Measurements from ENCODE around the gene AARSD1.
"Not testable (repeated sequence)": the region's sequence is repeated elsewhere in the genome, so short reads cannot be mapped to it uniquely, and the experiment has no call there.

Gene AARSD1

GRCh38 chr17:43003542-43004172, 39.4 kb upstream of the AARSD1 start:
- no peak for DNase-seq (ENCODE audit: low spot score)
- no peak; the same call in 1 of the 2 replicates for TF ChIP-seq CTCF (conservative IDR thresholded peaks at IDR 0.05; ENCODE audit: low read depth)
- POLR2A ChIA-PET (ENCODE audit: low non-redundant PET): interaction anchor here (0.7 kb wide), 1 partner anchor 40 kb away, joined by 3 read pairs; no protein-coding TSS in a partner anchor
- peak overlapping the region; percentile 90 for H3K27ac ChIP-seq
- CTCF ChIA-PET: interaction anchor here (0.6 kb wide), 1 partner anchor 558 kb away, joined by 5 read pairs; no protein-coding TSS in a partner anchor

- CTCF ChIA-PET; DNase-seq (ENCODE audit: low spot score); POLR2A ChIA-PET (ENCODE audit: low non-redundant PET): not testable (repeated sequence)
- peak overlapping the region; percentile 90 for H3K27ac ChIP-seq
These were observed 36.6 kb upstream of the AARSD1 start for GRCh38 chr17:43000894-43001293.

GRCh38 chr17:42999003-42999525, 34.8 kb upstream of the AARSD1 start:
- no peak for TF ChIP-seq CTCF (conservative IDR thresholded peaks at IDR 0.05; ENCODE audit: low read depth)
- POLR2A ChIA-PET (ENCODE audit: low non-redundant PET): interaction anchor here (0.5 to 1.5 kb wide), 3 partner anchors 130 to 458 kb away, joined by 4 to 5 read pairs (median 4); partner anchors contain the start of gene PSME3
- CTCF ChIA-PET: no interaction called here
- peak overlapping the region; percentile 89 for H3K27ac ChIP-seq
- no peak for DNase-seq (ENCODE audit: low spot score)

- CTCF ChIA-PET: interaction anchor here (0.6 to 1.2 kb wide), 6 partner anchors 11 to 173 kb away, joined by 3 to 5 read pairs (median 3); partner anchors contain the start of genes PTGES3L and RUNDC1
- H3K27ac ChIP-seq: peak within 1 kb of the TSS; percentile 89
- POLR2A ChIA-PET (ENCODE audit: low non-redundant PET): interaction anchor here (0.5 to 1.5 kb wide), 6 partner anchors 11 to 457 kb away, joined by 3 to 5 read pairs (median 4); partner anchors contain the start of gene PSME3
- DNase-seq (ENCODE audit: low spot score): peak; percentile 94
- peak; percentile 84 for TF ChIP-seq CTCF (conservative IDR thresholded peaks at IDR 0.05; ENCODE audit: low read depth)
These were observed 34.0 kb upstream of the AARSD1 start, which contains the start of gene RPL27 for GRCh38 chr17:42997984-42998938. Gene RPL27, plus strand, starts transcription at chr17:42998419. Its CDS starts 332 bp downstream, at chr17:42998751.

- DNase-seq (ENCODE audit: low spot score): no peak
- no peak for TF ChIP-seq CTCF (conservative IDR thresholded peaks at IDR 0.05; ENCODE audit: low read depth)
- H3K27ac ChIP-seq: peak overlapping the region; percentile 89
- POLR2A ChIA-PET (ENCODE audit: low non-redundant PET): interaction anchor here (0.8 to 1.5 kb wide), 4 partner anchors 10 to 419 kb away, joined by 3 to 5 read pairs (median 4); partner anchors contain the start of gene PSME3
- CTCF ChIA-PET: interaction anchor here (0.6 to 1.2 kb wide), 6 partner anchors 10 to 172 kb away, joined by 3 to 5 read pairs (median 3); partner anchors contain the start of genes PTGES3L and RUNDC1
These were observed 33.2 kb upstream of the AARSD1 start for GRCh38 chr17:42997390-42997983.

DNA sequence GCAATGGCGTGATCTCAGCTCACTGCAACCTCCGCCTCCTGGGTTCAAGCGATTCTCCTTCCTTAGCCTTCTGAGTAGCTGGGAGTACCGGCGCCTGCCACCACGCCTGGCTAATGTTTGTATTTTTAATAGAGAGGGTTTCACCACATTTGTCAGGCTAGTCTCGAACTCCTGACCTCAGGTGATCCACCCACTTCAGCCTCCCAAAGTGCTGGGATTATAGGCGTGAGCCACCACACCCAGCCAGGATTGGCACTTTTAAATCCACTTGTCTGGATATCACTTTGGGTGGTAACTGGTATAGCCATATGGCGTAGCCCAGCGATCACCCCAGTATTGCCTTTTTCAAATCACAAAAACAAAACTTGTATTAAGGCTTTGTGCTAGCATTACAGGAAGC, 29.7 kb upstream of the AARSD1 start:
- H3K27ac ChIP-seq; DNase-seq (ENCODE audit: low spot score); POLR2A ChIA-PET (ENCODE audit: low non-redundant PET); CTCF ChIA-PET: not testable (repeated sequence)

DNA sequence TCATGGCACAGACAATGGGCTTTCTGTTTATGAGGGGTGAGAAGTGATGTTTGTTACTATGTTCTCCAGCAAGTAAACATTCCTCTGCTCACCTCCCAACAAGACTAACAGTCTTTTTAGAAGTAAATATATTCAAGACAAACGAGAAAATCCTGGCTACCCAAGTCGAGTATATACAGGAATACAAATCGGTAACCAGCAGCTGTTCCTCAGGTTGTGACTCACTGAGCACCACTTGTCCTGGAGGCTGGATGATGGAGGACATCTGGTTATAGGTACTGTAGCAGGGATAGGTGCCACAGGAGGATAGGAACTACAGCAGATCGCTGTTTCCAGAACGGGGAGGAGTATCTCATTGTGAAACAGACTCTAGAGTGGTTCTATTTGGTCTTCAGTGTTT, 28.6 kb upstream of the AARSD1 start:
- TF ChIP-seq CTCF (conservative IDR thresholded peaks at IDR 0.05; ENCODE audit: low read depth): no peak
- DNase-seq (ENCODE audit: low spot score): no peak
- CTCF ChIA-PET: interaction anchor here (0.7 kb wide), 1 partner anchor 147 kb away, joined by 3 read pairs; no protein-coding TSS in a partner anchor
- POLR2A ChIA-PET (ENCODE audit: low non-redundant PET): no interaction called here
- no peak overlapping the region for H3K27ac ChIP-seq

Measured in RWPE1 (cell line).